HG02885 (cell line): ENCODE results near the gene ACOT8.
"Not testable (repeated sequence)": the region's sequence is repeated elsewhere in the genome, so short reads cannot be mapped to it uniquely, and the experiment has no call there.

Experiments
- ATAC-seq: cut with Tn5 transposase; IDR thresholded peaks from one replicate; pipeline ENCODE4 v1.9.1; 2021; ENCODE audit warnings: mild to moderate bottlenecking; ENCODE audit not compliant: unreplicated experiment, poor library complexity

Gene ACOT8

DNA sequence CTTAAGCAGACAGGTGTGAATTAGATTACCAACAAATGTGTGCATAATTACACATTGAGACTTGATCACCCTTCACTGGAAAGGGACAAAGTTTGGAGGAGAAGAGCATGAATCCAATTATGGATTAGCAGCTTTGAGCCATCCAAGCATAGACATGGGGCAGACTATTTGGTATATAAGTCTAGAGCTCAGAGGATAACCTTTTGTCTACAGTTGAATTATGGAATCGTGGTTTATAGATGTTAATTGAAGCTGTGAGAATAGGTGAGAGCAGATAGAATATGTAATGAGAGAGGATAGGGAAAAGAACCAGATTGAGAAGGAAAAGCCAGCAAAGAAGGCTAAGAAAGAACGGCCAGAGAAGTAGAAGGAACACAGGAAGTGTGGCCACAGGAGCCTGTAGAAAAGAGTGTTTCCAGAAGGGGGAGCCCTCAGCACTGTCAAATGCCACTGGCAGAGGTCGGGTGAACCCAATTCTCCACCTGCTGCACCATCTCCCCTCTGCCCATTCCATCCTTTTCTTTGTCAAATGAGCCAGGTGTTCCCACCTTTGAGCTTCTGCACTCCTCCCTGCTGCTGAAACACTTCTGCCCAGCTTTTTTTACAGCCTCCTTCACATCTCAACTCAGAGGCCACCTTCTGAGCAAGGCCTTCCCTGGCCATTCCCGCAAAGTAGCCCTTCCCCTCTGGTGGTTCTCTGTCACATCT, 58.1 kb downstream of the ACOT8 start:
- ATAC-seq: no peak

DNA sequence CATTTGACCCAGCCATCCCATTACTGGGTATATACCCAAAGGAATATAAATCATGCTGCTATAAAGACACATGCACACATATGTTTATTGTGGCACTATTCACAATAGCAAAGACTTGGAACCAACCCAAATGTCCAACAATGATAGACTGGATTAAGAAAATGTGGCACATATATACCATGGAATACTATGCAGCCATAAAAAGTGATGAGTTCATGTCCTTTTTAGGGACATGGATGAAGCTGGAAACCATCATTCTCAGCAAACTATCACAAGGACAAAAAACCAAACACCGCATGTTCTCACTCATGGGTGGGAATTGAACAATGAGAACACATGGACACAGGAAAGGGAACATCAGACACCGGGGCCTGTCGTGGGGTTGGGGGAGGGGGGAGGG, 59.2 kb downstream of the ACOT8 start:
- not testable (repeated sequence) for ATAC-seq

DNA sequence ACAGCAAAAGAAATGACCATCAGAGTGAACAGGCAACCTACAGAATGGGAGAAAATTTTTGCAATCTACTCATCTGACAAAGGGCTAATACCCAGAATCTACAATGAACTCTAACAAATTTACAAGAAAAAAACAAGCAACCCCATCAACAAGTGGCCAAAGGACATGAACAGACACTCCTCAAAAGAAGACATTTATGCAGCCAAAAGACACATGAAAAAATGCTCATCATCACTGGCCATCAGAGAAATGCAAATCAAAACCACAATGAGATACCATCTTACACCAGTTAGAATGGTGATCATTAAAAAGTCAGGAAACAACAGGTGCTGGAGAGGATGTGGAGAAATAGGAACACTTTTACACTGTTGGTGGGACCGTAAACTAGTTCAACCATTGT, 59.7 kb downstream of the ACOT8 start:
- not testable (repeated sequence) for ATAC-seq

DNA sequence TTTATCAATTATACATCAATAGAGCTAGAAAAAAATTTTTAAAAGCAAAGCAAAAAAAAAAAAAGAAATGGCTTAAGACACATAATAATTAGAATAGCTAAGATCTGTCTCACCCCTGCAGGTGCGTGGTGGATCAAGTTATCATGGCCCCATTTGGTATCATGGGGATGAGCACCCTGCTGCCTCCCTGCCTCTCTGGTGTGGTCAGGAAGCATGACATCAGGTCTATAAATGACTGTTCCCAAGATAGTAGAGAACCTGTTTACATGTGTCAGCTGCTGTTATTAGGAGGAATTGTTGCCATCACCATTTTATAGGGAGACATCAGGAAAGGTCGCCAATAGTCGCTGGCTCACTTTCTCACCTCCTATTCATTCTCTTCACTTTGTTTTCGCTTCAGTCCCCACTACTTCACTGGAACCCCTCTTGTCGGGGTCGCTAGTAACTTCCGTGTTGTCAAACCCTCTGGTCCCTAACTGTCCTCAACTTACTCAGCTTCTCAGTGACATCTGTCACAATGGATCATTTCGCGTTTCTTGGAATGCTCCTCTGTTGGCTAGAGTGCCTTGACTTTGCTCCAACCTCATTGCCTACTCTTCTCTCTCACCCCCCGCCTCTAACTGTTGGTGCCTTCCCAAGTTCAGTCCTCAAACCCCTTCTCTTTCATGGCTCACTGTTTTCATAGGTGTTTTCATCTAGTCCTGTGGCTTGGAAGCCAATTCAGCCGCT, 60.7 kb downstream of the ACOT8 start:
- no peak for ATAC-seq

DNA sequence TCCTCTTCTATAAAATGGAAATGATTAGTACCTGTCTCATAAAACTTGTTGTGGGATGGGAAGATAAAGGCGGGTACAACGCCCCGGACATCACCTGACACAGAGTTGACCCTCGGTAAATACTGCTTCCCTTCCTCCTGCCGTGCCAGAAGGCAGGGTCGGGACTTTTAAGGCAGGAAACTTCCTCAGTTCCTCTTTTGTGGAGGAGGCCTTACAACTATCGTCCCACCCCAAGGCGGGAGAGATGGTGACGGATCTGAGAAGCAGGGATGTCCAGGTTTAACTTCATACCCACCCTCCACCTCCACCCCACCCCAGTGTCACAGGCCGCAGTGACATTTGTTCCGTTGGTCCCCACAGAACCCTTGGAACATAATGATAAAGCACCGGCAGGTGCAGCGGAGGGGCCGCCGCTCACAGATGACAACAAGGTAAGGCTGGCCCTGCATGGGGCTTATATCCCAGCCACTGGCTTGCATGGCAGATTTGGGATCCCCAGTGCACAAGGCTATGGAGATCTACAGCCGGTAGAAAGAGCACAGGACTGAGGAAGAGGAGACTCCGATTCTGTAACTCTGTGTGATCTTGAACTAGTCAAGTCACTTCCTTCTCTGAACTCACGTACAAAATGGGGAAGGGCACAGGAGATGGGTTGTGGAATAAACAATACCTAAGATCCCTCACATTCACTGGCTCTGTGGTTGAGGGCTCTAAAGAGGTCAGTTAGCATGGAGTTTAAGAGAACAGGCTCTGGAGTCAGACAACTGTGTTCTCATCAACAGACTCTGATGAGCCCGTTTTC, 64.7 kb downstream of the ACOT8 start:
- ATAC-seq: peak; percentile 19
